ENCODE data around the gene PTPRT. TPM values are rescaled to one million over a fixed set of nuclear protein-coding genes. Genes with fewer than 3 reads are reported as not detected.

Gene PTPRT
- total RNA-seq, 1 experiment from 2014 or later, result 0.13 TPM

GRCh38 chr20:42857446-42857845, 332.3 kb downstream of the PTPRT start:
- no peak overlapping the region for H4K8ac ChIP-seq (replicated peaks; ENCODE audit: insufficient read length, low read depth, low read length)
- no peak overlapping the region for H4K91ac ChIP-seq (ENCODE audit: insufficient read length, low read depth, low read length)
- no peak overlapping the region for H3K27ac ChIP-seq (ENCODE audit: insufficient read length, low read depth, low read length)
- no peaks in the 10 kb centered on the region for H4K20me1 ChIP-seq (ENCODE audit: control insufficient read depth, insufficient read depth, insufficient read length)
- no peak overlapping the region for H3K4me2 ChIP-seq (ENCODE audit: insufficient read depth, insufficient read length, low read length)
- H3K27me3 ChIP-seq (ENCODE audit: insufficient read depth, low read length), result no peaks in the 10 kb centered on the region
- no peak overlapping the region for H2BK20ac ChIP-seq (ENCODE audit: low read depth, low read length, poor library complexity, severe bottlenecking)
- no peak overlapping the region for H2BK120ac ChIP-seq (ENCODE audit: low read depth, low read length, poor library complexity, severe bottlenecking)
- no peak overlapping the region for H3K14ac ChIP-seq (ENCODE audit: insufficient read depth, low read length)
- Mint-ChIP-seq H3K36me3 (ENCODE audit: insufficient read depth in 1 of 3, low read depth in 3 of 3) (no peaks in the 10 kb centered on the region), H3K9me3 (no peaks in the 10 kb centered on the region), H3K4me1 (peaks cover 10% of the 10 kb centered on the region in 2 experiments), H3K27me3 (ENCODE audit: low read depth) (peaks cover 9% of the 10 kb centered on the region), H3K4me3 (no peak overlapping the region), H3K27ac (no peak overlapping the region)
- WGBS (ENCODE audit: extremely low coverage, insufficient read length, low lambda C conversion rate), result no CpG with 5 or more reads among the region's 7 CpGs
- H3K79me1 ChIP-seq (ENCODE audit: insufficient read depth, low read depth, low read length, poor library complexity, severe bottlenecking), result no peaks in the 10 kb centered on the region
- no peaks in the 10 kb centered on the region for H3K23me2 ChIP-seq (ENCODE audit: insufficient read length, low read depth, low read length, poor library complexity, severe bottlenecking)
- no peak overlapping the region for H2BK15ac ChIP-seq (ENCODE audit: low read depth, low read length)
- TF ChIP-seq CTCF (conservative IDR thresholded peaks at IDR 0.05), result no peak
- no peak overlapping the region for H3T11ph ChIP-seq (ENCODE audit: low read length)
- H2BK5ac ChIP-seq (ENCODE audit: insufficient read length, low read length), result no peak overlapping the region
- H4K5ac ChIP-seq (ENCODE audit: insufficient read length, low read depth, low read length), result no peak overlapping the region
- H3K56ac ChIP-seq (ENCODE audit: insufficient read length, low read depth, low read length), result no peak overlapping the region
- H3K79me2 ChIP-seq (ENCODE audit: insufficient read depth, low read length), result no peaks in the 10 kb centered on the region
- H2AK5ac ChIP-seq (ENCODE audit: insufficient read length, low read length), result no peak overlapping the region
- H3K23ac ChIP-seq (ENCODE audit: insufficient read length, low read depth, low read length), result no peak overlapping the region
- no peak overlapping the region for H3K18ac ChIP-seq (ENCODE audit: insufficient read length, low read depth, low read length)
- no peak overlapping the region for H2AFZ ChIP-seq (ENCODE audit: low read length)
- DNase-seq, result no peak
- H3K4ac ChIP-seq (ENCODE audit: low read depth, low read length), result no peak overlapping the region
- H3K9ac ChIP-seq (ENCODE audit: extremely low read depth, insufficient read length, low read length), result no peak overlapping the region
- no peak overlapping the region for H2BK12ac ChIP-seq (ENCODE audit: insufficient read length, low read depth, low read length)
- H3K4me1 ChIP-seq (ENCODE audit: insufficient read depth, low read length), result no peaks in the 10 kb centered on the region
- no peaks in the 10 kb centered on the region for H3K9me3 ChIP-seq (ENCODE audit: control insufficient read depth, low read depth, low read length)
